ENCODE measurements around the gene MYO10. TPM values are rescaled to one million over a fixed set of nuclear protein-coding genes. Genes with fewer than 3 reads are reported as not detected.

The MYO10 gene
- total RNA-seq, 1 experiment from 2014 or later: 89.8 TPM

DNA sequence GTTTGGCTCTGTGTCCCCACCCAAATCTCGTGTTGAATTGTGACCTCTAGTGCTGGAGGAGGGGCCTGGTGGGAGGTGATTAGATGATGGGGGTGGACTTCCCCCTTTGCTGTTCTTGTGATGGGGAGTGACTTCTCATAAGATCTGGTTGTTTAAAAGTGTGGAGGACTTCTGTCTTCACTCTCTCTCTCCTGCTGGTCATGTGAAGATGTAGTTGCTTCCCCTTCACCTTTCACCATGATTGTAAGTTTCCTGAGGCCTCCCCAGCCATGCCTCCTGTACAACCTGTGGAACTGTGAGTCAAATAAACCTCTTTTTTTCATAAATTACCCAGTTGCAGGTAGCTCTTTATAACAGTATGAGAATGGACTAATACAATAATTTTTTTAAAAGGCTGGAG lies 10.6 kb upstream of the MYO10 start (continued):
- no peak for TF ChIP-seq ARID4B (CRISPR knock-in tag; IDR thresholded peaks at IDR 0.05; ENCODE audit: borderline replicate concordance)
- TF ChIP-seq RELA (CRISPR knock-in tag; IDR thresholded peaks at IDR 0.05; ENCODE audit: borderline replicate concordance): no peak
- TF ChIP-seq CDX4 (CRISPR knock-in tag; IDR thresholded peaks at IDR 0.05; ENCODE audit: borderline replicate concordance): no peak
- no peak for TF ChIP-seq NFATC4 (CRISPR knock-in tag; IDR thresholded peaks at IDR 0.05)
- TF ChIP-seq SMAD4 (CRISPR knock-in tag; IDR thresholded peaks at IDR 0.05): no peak
- TF ChIP-seq, protein P1, sequence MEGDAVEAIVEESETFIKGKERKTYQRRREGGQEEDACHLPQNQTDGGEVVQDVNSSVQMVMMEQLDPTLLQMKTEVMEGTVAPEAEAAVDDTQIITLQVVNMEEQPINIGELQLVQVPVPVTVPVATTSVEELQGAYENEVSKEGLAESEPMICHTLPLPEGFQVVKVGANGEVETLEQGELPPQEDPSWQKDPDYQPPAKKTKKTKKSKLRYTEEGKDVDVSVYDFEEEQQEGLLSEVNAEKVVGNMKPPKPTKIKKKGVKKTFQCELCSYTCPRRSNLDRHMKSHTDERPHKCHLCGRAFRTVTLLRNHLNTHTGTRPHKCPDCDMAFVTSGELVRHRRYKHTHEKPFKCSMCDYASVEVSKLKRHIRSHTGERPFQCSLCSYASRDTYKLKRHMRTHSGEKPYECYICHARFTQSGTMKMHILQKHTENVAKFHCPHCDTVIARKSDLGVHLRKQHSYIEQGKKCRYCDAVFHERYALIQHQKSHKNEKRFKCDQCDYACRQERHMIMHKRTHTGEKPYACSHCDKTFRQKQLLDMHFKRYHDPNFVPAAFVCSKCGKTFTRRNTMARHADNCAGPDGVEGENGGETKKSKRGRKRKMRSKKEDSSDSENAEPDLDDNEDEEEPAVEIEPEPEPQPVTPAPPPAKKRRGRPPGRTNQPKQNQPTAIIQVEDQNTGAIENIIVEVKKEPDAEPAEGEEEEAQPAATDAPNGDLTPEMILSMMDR (IDR thresholded peaks at IDR 0.05): no peak
- TF ChIP-seq, protein P2, sequence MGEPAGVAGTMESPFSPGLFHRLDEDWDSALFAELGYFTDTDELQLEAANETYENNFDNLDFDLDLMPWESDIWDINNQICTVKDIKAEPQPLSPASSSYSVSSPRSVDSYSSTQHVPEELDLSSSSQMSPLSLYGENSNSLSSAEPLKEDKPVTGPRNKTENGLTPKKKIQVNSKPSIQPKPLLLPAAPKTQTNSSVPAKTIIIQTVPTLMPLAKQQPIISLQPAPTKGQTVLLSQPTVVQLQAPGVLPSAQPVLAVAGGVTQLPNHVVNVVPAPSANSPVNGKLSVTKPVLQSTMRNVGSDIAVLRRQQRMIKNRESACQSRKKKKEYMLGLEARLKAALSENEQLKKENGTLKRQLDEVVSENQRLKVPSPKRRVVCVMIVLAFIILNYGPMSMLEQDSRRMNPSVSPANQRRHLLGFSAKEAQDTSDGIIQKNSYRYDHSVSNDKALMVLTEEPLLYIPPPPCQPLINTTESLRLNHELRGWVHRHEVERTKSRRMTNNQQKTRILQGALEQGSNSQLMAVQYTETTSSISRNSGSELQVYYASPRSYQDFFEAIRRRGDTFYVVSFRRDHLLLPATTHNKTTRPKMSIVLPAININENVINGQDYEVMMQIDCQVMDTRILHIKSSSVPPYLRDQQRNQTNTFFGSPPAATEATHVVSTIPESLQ (CRISPR knock-in tag; IDR thresholded peaks at IDR 0.05): no peak
- TF ChIP-seq USF2 (CRISPR knock-in tag; IDR thresholded peaks at IDR 0.05): no peak
- no peak for TF ChIP-seq ELF4 (CRISPR knock-in tag; IDR thresholded peaks at IDR 0.05; ENCODE audit: low read depth)
- no peak for TF ChIP-seq E2F5 (CRISPR knock-in tag; IDR thresholded peaks at IDR 0.05)
- no peak for TF ChIP-seq NR2C2 (CRISPR knock-in tag; IDR thresholded peaks at IDR 0.05)
- no peak for TF ChIP-seq NR1H2 (CRISPR knock-in tag; IDR thresholded peaks at IDR 0.05)
- TF ChIP-seq GRHL2 (CRISPR knock-in tag; IDR thresholded peaks at IDR 0.05; ENCODE audit: insufficient replicate concordance, severe bottlenecking): no peak

GRCh38 chr5:16944816-16945562 lies 8.9 kb upstream of the MYO10 start:
- H3K36me3 Mint-ChIP-seq: peaks cover 15% of the 10 kb centered on the region
- H3K27ac Mint-ChIP-seq: no peak overlapping the region
- TF ChIP-seq ZNF423 (CRISPR knock-in tag; IDR thresholded peaks at IDR 0.05) (no peak), ZNF416 (CRISPR knock-in tag; IDR thresholded peaks at IDR 0.05) (no peak), IRF2 (CRISPR knock-in tag; IDR thresholded peaks at IDR 0.05; ENCODE audit: borderline replicate concordance, low read depth) (no peak)
- POLR2A ChIA-PET: no interaction called here
- DNase-seq (ENCODE audit: low spot score): no peak
- no peak overlapping the region for H3K4me3 Mint-ChIP-seq
- no peaks in the 10 kb centered on the region for H3K4me1 Mint-ChIP-seq
- no peaks in the 10 kb centered on the region for H3K27me3 Mint-ChIP-seq (ENCODE audit: low read depth)
- ATAC-seq: no peak
- CTCF ChIA-PET: interaction anchor here (1.8 kb wide), 1 partner anchor 188 kb away, joined by 5 read pairs; no protein-coding TSS in a partner anchor
- H3K9me3 Mint-ChIP-seq: peaks cover 19% of the 10 kb centered on the region
